DOHH2 (cell line): ENCODE data around the gene SRMS.

Experiments
- EZH2phosphoT487 ChIP-seq: fragments of 200-600 bp; sonication (generic); IDR thresholded peaks from 2 replicates; pipeline ENCODE4 v1.6.1; 2017; ENCODE audit warnings: borderline replicate concordance, mild to moderate bottlenecking, antibody characterized with exemption, low read length, moderate library complexity, mixed read lengths
- TF ChIP-seq, protein P1 (sequence below): fragments of 200-600 bp; sonication (generic); IDR thresholded peaks from one replicate; pipeline ENCODE4 v1.5.1; 2014; ENCODE audit warnings: antibody characterized with exemption, mild to moderate bottlenecking, low read depth, low read length; ENCODE audit not compliant: poor library complexity, severe bottlenecking

DNA sequence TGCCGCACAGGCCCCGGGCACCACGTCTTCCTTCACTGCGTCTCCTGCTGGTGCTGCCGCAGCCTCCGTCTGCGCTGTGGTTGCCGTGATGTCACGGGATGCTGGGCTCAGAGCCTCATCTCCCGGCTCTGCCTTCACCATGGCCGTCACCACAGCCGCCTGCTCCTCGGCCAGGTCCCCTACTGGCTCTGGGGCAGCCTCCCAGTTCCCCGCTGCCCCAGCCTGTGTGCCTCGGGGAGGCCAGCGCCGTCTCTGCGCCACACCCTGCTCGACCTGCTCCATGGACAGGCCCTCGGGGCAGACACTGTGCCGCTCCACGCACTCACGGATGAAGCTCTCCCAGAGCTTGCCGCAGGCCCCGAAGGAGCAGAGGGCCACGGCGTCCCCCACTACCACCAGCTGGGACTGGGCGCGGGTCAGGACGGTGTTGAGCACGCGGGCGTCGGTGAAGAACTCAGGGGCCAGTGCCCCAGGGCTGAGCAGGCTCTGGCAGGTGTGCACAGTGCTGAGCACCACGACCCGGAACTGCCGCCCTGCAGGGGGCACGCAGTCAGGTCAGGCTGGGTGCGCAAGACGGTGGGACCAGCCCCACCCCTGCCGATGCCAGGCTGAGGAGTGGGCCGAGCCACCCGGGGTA is 18.3 kb upstream of the SRMS start:
- TF ChIP-seq, protein P1, sequence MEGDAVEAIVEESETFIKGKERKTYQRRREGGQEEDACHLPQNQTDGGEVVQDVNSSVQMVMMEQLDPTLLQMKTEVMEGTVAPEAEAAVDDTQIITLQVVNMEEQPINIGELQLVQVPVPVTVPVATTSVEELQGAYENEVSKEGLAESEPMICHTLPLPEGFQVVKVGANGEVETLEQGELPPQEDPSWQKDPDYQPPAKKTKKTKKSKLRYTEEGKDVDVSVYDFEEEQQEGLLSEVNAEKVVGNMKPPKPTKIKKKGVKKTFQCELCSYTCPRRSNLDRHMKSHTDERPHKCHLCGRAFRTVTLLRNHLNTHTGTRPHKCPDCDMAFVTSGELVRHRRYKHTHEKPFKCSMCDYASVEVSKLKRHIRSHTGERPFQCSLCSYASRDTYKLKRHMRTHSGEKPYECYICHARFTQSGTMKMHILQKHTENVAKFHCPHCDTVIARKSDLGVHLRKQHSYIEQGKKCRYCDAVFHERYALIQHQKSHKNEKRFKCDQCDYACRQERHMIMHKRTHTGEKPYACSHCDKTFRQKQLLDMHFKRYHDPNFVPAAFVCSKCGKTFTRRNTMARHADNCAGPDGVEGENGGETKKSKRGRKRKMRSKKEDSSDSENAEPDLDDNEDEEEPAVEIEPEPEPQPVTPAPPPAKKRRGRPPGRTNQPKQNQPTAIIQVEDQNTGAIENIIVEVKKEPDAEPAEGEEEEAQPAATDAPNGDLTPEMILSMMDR, result no peak
- TF ChIP-seq EZH2phosphoT487, result no peak
